GM23248 (cell line): Measurements from ENCODE around the gene SGK1. TPM values are rescaled to one million over a fixed set of nuclear protein-coding genes. Genes with fewer than 3 reads are reported as not detected.
"Not testable (repeated sequence)": the region's sequence is repeated elsewhere in the genome, so short reads cannot be mapped to it uniquely, and the experiment has no call there.

ENCODE experiments used
- DNase-seq: peaks from one replicate; pipeline ENCODE4 v3.0.0-alpha.2; 2015
- H2AFZ ChIP-seq: fragments of 200-600 bp; sonication (generic); 2 replicates; pipeline ENCODE4 v1.6.1; 2016; ENCODE audit warnings: antibody characterized with exemption
- H3F3A ChIP-seq: fragments of 200-600 bp; sonication (generic); 2 replicates; pipeline ENCODE4 v1.6.1; 2016; ENCODE audit warnings: mild to moderate bottlenecking, antibody characterized with exemption, mixed run types; ENCODE audit not compliant: insufficient read depth
- H3K27ac ChIP-seq: fragments of 200-600 bp; sonication (generic); 2 replicates; pipeline ENCODE4 v1.5.1; 2016; ENCODE audit warnings: mild to moderate bottlenecking
- H3K27me3 ChIP-seq: fragments of 200-600 bp; sonication (generic); replicated peaks from 2 replicates; pipeline ENCODE4 v1.6.1; 2016; ENCODE audit warnings: mild to moderate bottlenecking; ENCODE audit not compliant: insufficient read depth
- H3K36me3 ChIP-seq: fragments of 200-600 bp; sonication (generic); 2 replicates; pipeline ENCODE4 v1.6.1; 2016; ENCODE audit warnings: low read depth, mild to moderate bottlenecking
- H3K4me1 ChIP-seq: fragments of 200-600 bp; sonication (generic); 2 replicates; pipeline ENCODE4 v1.6.1; 2016; ENCODE audit warnings: mild to moderate bottlenecking; ENCODE audit not compliant: insufficient read depth
- H3K4me2 ChIP-seq: fragments of 200-600 bp; sonication (generic); one replicate; pipeline ENCODE4 v1.6.1; 2016; ENCODE audit warnings: mild to moderate bottlenecking; ENCODE audit not compliant: unreplicated experiment
- H3K4me3 ChIP-seq: fragments of 200-600 bp; sonication (generic); 2 replicates; pipeline ENCODE4 v1.5.1; 2016; ENCODE audit warnings: mild to moderate bottlenecking
- H3K79me2 ChIP-seq: fragments of 200-600 bp; sonication (generic); 2 replicates; pipeline ENCODE4 v1.6.1; 2016; ENCODE audit warnings: mild to moderate bottlenecking; ENCODE audit not compliant: insufficient read depth
- H3K9ac ChIP-seq: fragments of 200-600 bp; sonication (generic); 2 replicates; pipeline ENCODE4 v1.6.1; 2016; ENCODE audit warnings: mild to moderate bottlenecking
- H3K9me2 ChIP-seq: fragments of 200-600 bp; sonication (generic); 2 replicates; pipeline ENCODE4 v1.6.1; 2016; ENCODE audit warnings: mixed run types, mild to moderate bottlenecking, moderate library complexity; ENCODE audit not compliant: insufficient read depth
- H3K9me3 ChIP-seq: fragments of 200-600 bp; sonication (generic); one replicate; pipeline ENCODE4 v1.6.1; 2017; ENCODE audit warnings: low read depth
- H4K20me1 ChIP-seq: fragments of 200-600 bp; sonication (generic); 2 replicates; pipeline ENCODE4 v1.6.0; 2016; ENCODE audit not compliant: insufficient read depth
- EZH2 ChIP-seq: fragments of 200-600 bp; sonication (generic); IDR thresholded peaks from 2 replicates; pipeline ENCODE4 v1.6.1; 2018; ENCODE audit warnings: antibody characterized with exemption, mild to moderate bottlenecking; ENCODE audit not compliant: insufficient read depth, poor library complexity, severe bottlenecking
- EZH2phosphoT487 ChIP-seq: fragments of 200-600 bp; sonication (generic); IDR thresholded peaks from 2 replicates; pipeline ENCODE4 v1.6.1; 2018; ENCODE audit warnings: antibody characterized with exemption, moderate library complexity, mild to moderate bottlenecking, low read depth; ENCODE audit not compliant: insufficient read depth
- WGBS, 2 experiments: methylation state at CpG; one replicate each; pipeline ENCODE4 v1.1.6; 2015 to 2017; ENCODE audit warnings: low lambda C conversion rate in 2 of 2, low coverage in 1 of 2; ENCODE audit errors: missing lambda C conversion rate in 2 of 2; 5-methylcytosine and 5-hydroxymethylcytosine counted together
- in situ Hi-C: fragments of 300-500 bp; cut with MboI; formaldehyde crosslinking; loops from 2 replicates; pipeline ENCODE4 v1.15.0; 2020
- polyA plus RNA-seq: library from polyadenylated mRNA; unstranded; fragments of >200 nt; fragmentation: Nextera tagmentation; extraction: Ambion mirVana; gene quantifications from 2 replicates; pipeline ENCODE4 v1.2.1, GENCODE V29; 2016
- total RNA-seq: library from RNA; depleted of rRNA; stranded (reverse); fragments of >200 nt; shearing (Covaris generic); gene quantifications from 2 replicates; pipeline ENCODE4 v1.2.3, GENCODE V29; 2014

SGK1 gene
- total and polyA plus RNA-seq, 2 experiments from 2014 or later: 134 to 228 TPM

DNA sequence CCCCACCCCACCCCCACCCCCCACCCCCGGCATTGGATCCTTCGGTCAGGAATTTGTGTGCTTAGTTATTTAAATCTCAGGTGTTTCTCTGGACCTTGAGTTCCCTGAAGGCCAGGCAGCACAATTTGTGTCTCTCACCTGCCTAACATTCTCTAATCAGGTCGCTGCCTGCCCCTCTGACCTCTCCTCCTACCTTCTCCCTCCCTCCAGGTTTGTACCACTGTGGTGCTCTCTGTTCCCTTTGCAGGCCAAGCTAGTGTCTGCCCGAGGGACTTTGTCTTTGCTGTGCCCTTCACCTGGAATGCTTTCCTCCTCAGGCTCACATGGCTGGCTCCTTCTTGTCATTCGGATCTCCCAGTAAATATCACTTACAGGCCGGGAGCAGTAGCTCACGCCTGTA is 134.1 kb downstream of the SGK1 start:
- H3K36me3 ChIP-seq: no peaks in the 10 kb centered on the region
- DNase-seq: no peak
- in situ Hi-C loops: loop anchor here (10.0 kb wide), 1 partner anchor 231 kb away; no protein-coding TSS in a partner anchor
- H3K9me2 ChIP-seq: no peaks in the 10 kb centered on the region
- peaks cover 4% of the 10 kb centered on the region for H3K4me1 ChIP-seq
- H3K27me3 ChIP-seq: no peaks in the 10 kb centered on the region
- H3K4me2 ChIP-seq: no peak overlapping the region
- TF ChIP-seq EZH2phosphoT487: no peak
- no peak for TF ChIP-seq EZH2
- no peaks in the 10 kb centered on the region for H3K79me2 ChIP-seq
- peaks cover 8% of the 10 kb centered on the region for H3F3A ChIP-seq
- H3K4me3 ChIP-seq: no peak overlapping the region
- no peak overlapping the region for H2AFZ ChIP-seq
- no peaks in the 10 kb centered on the region for H3K9me3 ChIP-seq
- no peaks in the 10 kb centered on the region for H4K20me1 ChIP-seq
- no peak overlapping the region for H3K9ac ChIP-seq
- 80 to 83% methylated on average over 7 of the region's 7 CpGs for WGBS, 2 experiments
- no peak overlapping the region for H3K27ac ChIP-seq

DNA sequence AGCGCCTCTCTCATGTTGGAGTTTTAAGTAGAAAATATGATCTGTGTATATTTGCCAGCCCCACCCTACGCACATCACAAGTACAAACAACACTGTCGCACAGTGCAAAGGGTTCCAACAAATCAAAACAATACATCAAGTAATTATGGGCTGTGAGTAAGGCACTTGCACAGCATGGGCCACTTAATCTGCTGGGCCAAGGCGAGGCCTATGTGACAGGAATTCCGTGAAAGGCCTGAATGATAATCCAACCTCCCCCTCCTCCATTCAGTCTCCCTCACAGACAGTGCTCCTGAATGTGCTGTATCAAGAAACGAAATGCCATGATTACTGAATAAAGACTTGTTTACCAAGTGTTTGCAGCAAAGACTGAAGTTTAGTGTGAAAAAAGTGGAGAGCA is 135.4 kb downstream of the SGK1 start:
- no peak overlapping the region for H3K4me2 ChIP-seq
- DNase-seq: no peak
- peaks cover 19% of the 10 kb centered on the region for H3F3A ChIP-seq
- no peak overlapping the region for H3K4me3 ChIP-seq
- 98% methylated on average over 6 of the region's 6 CpGs for WGBS, 2 experiments
- no peaks in the 10 kb centered on the region for H3K79me2 ChIP-seq
- no peak for TF ChIP-seq EZH2phosphoT487
- TF ChIP-seq EZH2: no peak
- H3K9me2 ChIP-seq: no peaks in the 10 kb centered on the region
- H3K36me3 ChIP-seq: no peaks in the 10 kb centered on the region
- no peaks in the 10 kb centered on the region for H3K9me3 ChIP-seq
- in situ Hi-C loops: loop anchor here (10.0 kb wide), 1 partner anchor 232 kb away; no protein-coding TSS in a partner anchor
- no peaks in the 10 kb centered on the region for H4K20me1 ChIP-seq
- H2AFZ ChIP-seq: no peak overlapping the region
- H3K27ac ChIP-seq: no peak overlapping the region
- H3K27me3 ChIP-seq: no peaks in the 10 kb centered on the region
- H3K4me1 ChIP-seq: peaks cover 9% of the 10 kb centered on the region
- H3K9ac ChIP-seq: no peak overlapping the region

DNA sequence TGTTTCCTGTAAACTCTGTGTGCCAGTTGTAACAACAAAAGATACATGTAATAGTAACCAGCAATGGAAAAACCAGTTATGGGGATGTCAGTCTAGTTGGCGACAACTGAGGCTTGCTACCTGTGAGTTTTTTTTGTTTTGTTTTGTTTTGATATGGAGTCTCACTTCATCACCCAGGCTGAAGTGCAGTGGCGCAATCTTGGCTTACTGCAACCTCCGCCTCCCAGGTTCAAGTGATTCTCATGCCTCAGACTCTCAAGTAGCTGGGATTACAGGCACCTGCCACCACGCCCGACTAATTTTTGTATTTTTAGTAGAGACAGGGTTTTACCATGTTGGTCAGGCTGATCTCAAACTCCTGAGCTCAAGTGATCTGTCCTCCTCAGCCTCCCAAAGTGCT is 136.2 kb downstream of the SGK1 start:
- H3K9me2 ChIP-seq, H3K36me3 ChIP-seq, H4K20me1 ChIP-seq, H3K9ac ChIP-seq, H3K79me2 ChIP-seq, H3K27me3 ChIP-seq, H3K4me2 ChIP-seq, H2AFZ ChIP-seq, H3K27ac ChIP-seq, DNase-seq, H3K4me3 ChIP-seq, H3K9me3 ChIP-seq: not testable (repeated sequence)
- in situ Hi-C loops: loop anchor here (10.0 kb wide), 1 partner anchor 233 kb away; no protein-coding TSS in a partner anchor
- WGBS, 2 experiments: 97 to 100% methylated on average over 3 to 5 of the region's 5 CpGs
- Histone ChIP-seq H3K4me1 (peaks cover 14% of the 10 kb centered on the region), H3F3A (peaks cover 25% of the 10 kb centered on the region)

DNA sequence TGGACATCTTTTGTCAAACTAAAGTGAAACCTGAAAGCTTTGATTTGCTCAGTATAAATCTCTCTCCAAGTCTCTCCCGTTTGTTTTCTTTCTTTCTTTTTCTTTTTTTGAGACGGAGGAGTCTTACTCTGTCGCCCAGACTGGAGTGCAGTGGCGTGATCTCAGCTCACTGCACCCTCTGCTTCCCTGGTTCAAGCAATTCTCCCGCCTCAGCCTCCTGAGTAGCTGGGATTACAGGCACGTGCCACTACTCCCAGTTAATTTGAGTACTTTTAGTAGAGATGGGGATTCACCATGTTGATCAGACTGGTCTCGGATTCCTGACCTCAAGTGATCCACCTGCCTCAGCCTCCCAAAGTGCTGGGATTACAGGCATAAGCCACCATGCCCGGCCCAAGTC is 136.7 kb downstream of the SGK1 start:
- H4K20me1 ChIP-seq, DNase-seq, H3K36me3 ChIP-seq, H3K79me2 ChIP-seq, H3K9ac ChIP-seq, H2AFZ ChIP-seq, H3K27me3 ChIP-seq, H3K27ac ChIP-seq, H3K4me2 ChIP-seq, H3K4me3 ChIP-seq, H3K9me3 ChIP-seq, H3K9me2 ChIP-seq: not testable (repeated sequence)
- in situ Hi-C loops: loop anchor here (10.0 kb wide), 1 partner anchor 234 kb away; no protein-coding TSS in a partner anchor
- Histone ChIP-seq H3K4me1 (peaks cover 14% of the 10 kb centered on the region), H3F3A (peaks cover 29% of the 10 kb centered on the region)
- WGBS, 2 experiments: 91 to 92% methylated on average over 8 of the region's 8 CpGs

DNA sequence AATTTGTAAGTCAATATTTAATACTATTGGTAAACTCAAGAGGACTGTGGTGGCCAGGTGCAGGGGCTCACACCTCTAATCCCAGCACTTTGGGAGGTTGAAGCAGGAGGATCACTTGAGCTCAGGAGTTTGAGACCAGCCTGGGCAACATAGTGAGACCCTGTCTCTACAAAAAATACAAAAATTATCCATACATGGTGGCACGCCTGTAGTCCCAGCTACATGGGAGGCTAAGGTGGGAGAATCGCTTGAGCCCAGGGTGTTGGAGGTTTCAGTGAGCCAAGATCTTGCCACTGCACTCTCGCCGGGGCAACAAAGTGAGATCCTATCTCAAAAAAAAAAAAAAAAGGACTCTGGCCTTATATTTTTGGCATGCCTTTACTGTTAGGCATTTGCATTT is 137.4 kb downstream of the SGK1 start:
- H3K9ac ChIP-seq, H4K20me1 ChIP-seq, H3K4me3 ChIP-seq, H3K4me2 ChIP-seq, H3K27ac ChIP-seq, H3K27me3 ChIP-seq, DNase-seq, H3K36me3 ChIP-seq, H3K9me3 ChIP-seq, H2AFZ ChIP-seq, H3K9me2 ChIP-seq: not testable (repeated sequence)
- WGBS, 2 experiments: 95 to 99% methylated on average over 4 of the region's 4 CpGs
- Histone ChIP-seq H3K4me1 (peaks cover 14% of the 10 kb centered on the region), H3K79me2 (0 out of 2 replicates have a peak, but pooled peaks cover 11% of the 10 kb centered on the region), H3F3A (peaks cover 35% of the 10 kb centered on the region)
- in situ Hi-C loops: loop anchor here (10.0 kb wide), 1 partner anchor 234 kb away; no protein-coding TSS in a partner anchor
